Gastroesophageal sphincter (tissue), 4 donors: ENCODE data around the gene HHAT. TPM values are rescaled to one million over a fixed set of nuclear protein-coding genes. Genes with fewer than 3 reads are reported as not detected.

ENCODE experiments used
- ATAC-seq: fragments of 150-250 bp; one replicate; pipeline ENCODE4 v1.9.1; 2016; ENCODE audit warnings: mild to moderate bottlenecking, moderate library complexity
- H3K27ac ChIP-seq, 4 donors: fragments of 200-600 bp; sonication (generic) in 3 of 4; 1 replicate in 3 of 4; 2 replicates in 1 of 4; pipeline ENCODE4 v1.5.1; 2016 to 2019
- H3K27me3 ChIP-seq: fragments of 200-600 bp; sonication (generic); one replicate; pipeline ENCODE4 v1.5.1; 2019
- H3K36me3 ChIP-seq, 2 donors: fragments of 200-600 bp; sonication (generic); one replicate each; pipeline ENCODE4 v1.5.1; 2019; ENCODE audit warnings: control low read depth in 1 of 2
- H3K4me1 ChIP-seq, 3 donors: fragments of 200-600 bp; sonication (generic); 1 replicate in 2 of 3; 2 replicates in 1 of 3; pipeline ENCODE4 v1.5.1; 2016 to 2019; ENCODE audit warnings: control low read depth in 2 of 3
- H3K4me3 ChIP-seq, 2 donors: fragments of 200-600 bp; sonication (generic); one replicate each; pipeline ENCODE4 v1.5.1; 2019; ENCODE audit warnings: mild to moderate bottlenecking in 1 of 2, moderate library complexity in 1 of 2
- H3K9me3 ChIP-seq, 3 donors: fragments of 200-600 bp; sonication (generic); one replicate each; pipeline ENCODE4 v1.5.1; 2017 to 2019; ENCODE audit warnings: control low read depth in 2 of 3
- EP300 ChIP-seq: sonication (generic); formaldehyde crosslinking; IDR thresholded peaks from one replicate; pipeline ENCODE4 v1.6.1; 2017; ENCODE audit warnings: antibody characterized with exemption, mild to moderate bottlenecking
- POLR2A ChIP-seq, 2 donors: fragments of 450-650 bp; IDR thresholded peaks; one replicate each; pipeline ENCODE4 v1.6.1; 2017; ENCODE audit warnings: antibody characterized with exemption in 2 of 2, mild to moderate bottlenecking in 2 of 2, moderate library complexity in 1 of 2
- POLR2AphosphoS5 ChIP-seq: sonication (generic); formaldehyde crosslinking; IDR thresholded peaks from one replicate; pipeline ENCODE4 v1.6.1; 2017; ENCODE audit warnings: antibody characterized with exemption
- WGBS, 2 donors: methylation state at CpG; one replicate each; pipeline ENCODE4 v1.1.5; 2018; ENCODE audit warnings: low coverage in 1 of 2; 5-methylcytosine and 5-hydroxymethylcytosine counted together
- total RNA-seq, 4 donors: library from RNA; depleted of rRNA; stranded (reverse); fragments of >200 nt; gene quantifications; one replicate each; pipeline ENCODE4 v1.1.0, GENCODE V29; 2016
- TF ChIP-seq, protein P1 (sequence below), 4 experiments: fragments of 200-600 bp in 2 of 4; fragments of 450-650 bp in 2 of 4; sonication (generic) in 1 of 4; IDR thresholded peaks; one replicate each; pipeline ENCODE4 v1.5.1; 2017 to 2019; ENCODE audit warnings: antibody characterized with exemption in 4 of 4, mild to moderate bottlenecking in 2 of 4, moderate library complexity in 2 of 4

HHAT gene
- total RNA-seq, 4 donors from 2014 or later: 1.2 to 2.4 (median 1.9) TPM

GRCh38 chr1:210332233-210332632 lies 3.5 kb downstream of the HHAT start:
- H3K4me3 ChIP-seq: no peak overlapping the region
- H3K4me1 ChIP-seq: peaks cover 0 to 21% (median 7%) of the 10 kb centered on the region in 3 donors
- H3K27me3 ChIP-seq: no peaks in the 10 kb centered on the region
- TF ChIP-seq POLR2AphosphoS5 (no peak), EP300 (no peak), POLR2A (IDR thresholded peaks at IDR 0.05) (no peak)
- TF ChIP-seq, protein P1, sequence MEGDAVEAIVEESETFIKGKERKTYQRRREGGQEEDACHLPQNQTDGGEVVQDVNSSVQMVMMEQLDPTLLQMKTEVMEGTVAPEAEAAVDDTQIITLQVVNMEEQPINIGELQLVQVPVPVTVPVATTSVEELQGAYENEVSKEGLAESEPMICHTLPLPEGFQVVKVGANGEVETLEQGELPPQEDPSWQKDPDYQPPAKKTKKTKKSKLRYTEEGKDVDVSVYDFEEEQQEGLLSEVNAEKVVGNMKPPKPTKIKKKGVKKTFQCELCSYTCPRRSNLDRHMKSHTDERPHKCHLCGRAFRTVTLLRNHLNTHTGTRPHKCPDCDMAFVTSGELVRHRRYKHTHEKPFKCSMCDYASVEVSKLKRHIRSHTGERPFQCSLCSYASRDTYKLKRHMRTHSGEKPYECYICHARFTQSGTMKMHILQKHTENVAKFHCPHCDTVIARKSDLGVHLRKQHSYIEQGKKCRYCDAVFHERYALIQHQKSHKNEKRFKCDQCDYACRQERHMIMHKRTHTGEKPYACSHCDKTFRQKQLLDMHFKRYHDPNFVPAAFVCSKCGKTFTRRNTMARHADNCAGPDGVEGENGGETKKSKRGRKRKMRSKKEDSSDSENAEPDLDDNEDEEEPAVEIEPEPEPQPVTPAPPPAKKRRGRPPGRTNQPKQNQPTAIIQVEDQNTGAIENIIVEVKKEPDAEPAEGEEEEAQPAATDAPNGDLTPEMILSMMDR (IDR thresholded peaks at IDR 0.05): no peak
- no peak for ATAC-seq
- 90 to 92% methylated on average over 4 to 7 of the region's 7 CpGs for whole genome bisulfite sequencing, 2 donors
- no peaks in the 10 kb centered on the region for H3K36me3 ChIP-seq
- no peak overlapping the region for H3K27ac ChIP-seq
- H3K9me3 ChIP-seq: no peaks in the 10 kb centered on the region

GRCh38 chr1:210332719-210333398 lies 4.2 kb downstream of the HHAT start:
- peaks cover 0 to 17% (median 7%) of the 10 kb centered on the region in 3 donors for H3K4me1 ChIP-seq
- H3K36me3 ChIP-seq: no peaks in the 10 kb centered on the region
- no peaks in the 10 kb centered on the region for H3K9me3 ChIP-seq
- no peak for ATAC-seq
- no peaks in the 10 kb centered on the region for H3K27me3 ChIP-seq
- no peak for TF ChIP-seq POLR2A (IDR thresholded peaks at IDR 0.05)
- no peak for TF ChIP-seq POLR2AphosphoS5
- no peak for TF ChIP-seq EP300
- TF ChIP-seq, protein P1 (IDR thresholded peaks at IDR 0.05): no peak
- WGBS, 2 donors: 83% methylated on average over 4 of the region's 4 CpGs; no CpG with 5 or more reads in 1 of the 2 donors
- no peak overlapping the region for H3K4me3 ChIP-seq
- no peak overlapping the region for H3K27ac ChIP-seq

DNA sequence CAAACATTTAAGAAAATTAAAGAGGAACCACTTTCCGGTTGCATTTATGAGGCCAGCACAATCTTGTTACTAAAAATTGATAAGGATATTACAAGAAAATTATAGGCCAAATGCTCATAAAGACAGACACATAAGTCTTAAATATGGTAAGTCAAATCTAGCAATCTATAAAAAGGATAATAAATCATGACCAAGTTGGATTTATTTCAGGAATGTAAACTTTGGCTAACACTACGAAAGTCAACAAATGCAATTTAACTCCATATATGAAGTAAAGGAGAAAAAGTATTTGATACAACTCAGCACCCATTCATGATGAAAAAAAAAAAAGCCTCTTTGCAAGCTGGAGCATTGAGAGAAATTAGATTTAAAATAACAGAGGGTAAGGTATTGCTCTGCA lies 6.3 kb downstream of the HHAT start:
- WGBS, 2 donors: 59 to 78% methylated on average over 2 of the region's 2 CpGs
- ATAC-seq: no peak
- TF ChIP-seq POLR2AphosphoS5: no peak
- no peak for TF ChIP-seq POLR2A (IDR thresholded peaks at IDR 0.05)
- TF ChIP-seq EP300: no peak
- TF ChIP-seq, protein P1 (IDR thresholded peaks at IDR 0.05): no peak
- Histone ChIP-seq H3K9me3 (no peaks in the 10 kb centered on the region), H3K4me1 (peaks cover 0 to 1% (median 0%) of the 10 kb centered on the region in 3 donors), H3K4me3 (no peak overlapping the region), H3K36me3 (no peaks in the 10 kb centered on the region), H3K27ac (no peak overlapping the region), H3K27me3 (no peaks in the 10 kb centered on the region)

- 100% methylated on average over 1 of the region's 2 CpGs for WGBS, 2 donors
- H3K4me3 ChIP-seq: no peak overlapping the region
- no peak overlapping the region for H3K27ac ChIP-seq
- no peaks in the 10 kb centered on the region for H3K9me3 ChIP-seq
- TF ChIP-seq EP300: no peak
- TF ChIP-seq, protein P1 (IDR thresholded peaks at IDR 0.05): no peak
- no peak for TF ChIP-seq POLR2AphosphoS5
- TF ChIP-seq POLR2A (IDR thresholded peaks at IDR 0.05): no peak
- no peaks in the 10 kb centered on the region for H3K36me3 ChIP-seq
- no peaks in the 10 kb centered on the region for H3K27me3 ChIP-seq
- ATAC-seq: no peak
- no peaks in the 10 kb centered on the region for H3K4me1 ChIP-seq
These were observed 7.7 kb downstream of the HHAT start for GRCh38 chr1:210336362-210336761.

DNA sequence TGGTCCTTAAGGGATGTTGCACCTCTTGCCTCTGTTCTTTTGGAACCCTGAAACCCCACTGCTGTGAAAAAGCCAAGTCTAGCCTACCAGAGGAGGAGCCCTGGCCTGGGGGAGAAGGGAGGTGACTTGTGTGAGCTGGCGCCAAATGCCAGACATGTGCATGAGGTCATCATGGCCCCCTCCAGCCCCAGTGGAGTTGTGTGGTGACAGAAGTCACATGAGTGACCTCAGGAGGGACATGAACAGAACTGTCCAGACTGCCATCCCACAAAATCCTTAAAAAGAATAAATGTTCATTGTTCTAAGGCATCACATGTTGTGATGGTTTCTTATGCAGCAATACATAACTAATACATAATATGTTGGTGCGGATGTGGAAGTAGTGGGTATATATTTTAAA lies 10.8 kb downstream of the HHAT start:
- Histone ChIP-seq H3K36me3 (no peaks in the 10 kb centered on the region), H3K27ac (no peak overlapping the region), H3K27me3 (no peaks in the 10 kb centered on the region), H3K4me3 (no peak overlapping the region), H3K4me1 (peaks cover 0 to 19% (median 0%) of the 10 kb centered on the region in 3 donors), H3K9me3 (no peaks in the 10 kb centered on the region)
- no peak for TF ChIP-seq POLR2A (IDR thresholded peaks at IDR 0.05)
- TF ChIP-seq, protein P1 (IDR thresholded peaks at IDR 0.05): no peak
- no peak for TF ChIP-seq POLR2AphosphoS5
- TF ChIP-seq EP300: no peak
- 100% methylated on average over 1 to 2 of the region's 2 CpGs for WGBS, 2 donors
- no peak for ATAC-seq
